Stimulated activated CD8-positive, alpha-beta memory T cell treated with anti-CD3 and anti-CD28 coated beads, Interleukin-2, amount 100 ng/mL, for 1 hour (primary cell): ENCODE results near the gene RANBP17.

Experiments used
- DNase-seq, 2 donors: peaks; one replicate each; pipeline ENCODE4 v3.0.0-alpha.2; 2020; ENCODE audit warnings: low read depth in 2 of 2

Gene RANBP17

DNA sequence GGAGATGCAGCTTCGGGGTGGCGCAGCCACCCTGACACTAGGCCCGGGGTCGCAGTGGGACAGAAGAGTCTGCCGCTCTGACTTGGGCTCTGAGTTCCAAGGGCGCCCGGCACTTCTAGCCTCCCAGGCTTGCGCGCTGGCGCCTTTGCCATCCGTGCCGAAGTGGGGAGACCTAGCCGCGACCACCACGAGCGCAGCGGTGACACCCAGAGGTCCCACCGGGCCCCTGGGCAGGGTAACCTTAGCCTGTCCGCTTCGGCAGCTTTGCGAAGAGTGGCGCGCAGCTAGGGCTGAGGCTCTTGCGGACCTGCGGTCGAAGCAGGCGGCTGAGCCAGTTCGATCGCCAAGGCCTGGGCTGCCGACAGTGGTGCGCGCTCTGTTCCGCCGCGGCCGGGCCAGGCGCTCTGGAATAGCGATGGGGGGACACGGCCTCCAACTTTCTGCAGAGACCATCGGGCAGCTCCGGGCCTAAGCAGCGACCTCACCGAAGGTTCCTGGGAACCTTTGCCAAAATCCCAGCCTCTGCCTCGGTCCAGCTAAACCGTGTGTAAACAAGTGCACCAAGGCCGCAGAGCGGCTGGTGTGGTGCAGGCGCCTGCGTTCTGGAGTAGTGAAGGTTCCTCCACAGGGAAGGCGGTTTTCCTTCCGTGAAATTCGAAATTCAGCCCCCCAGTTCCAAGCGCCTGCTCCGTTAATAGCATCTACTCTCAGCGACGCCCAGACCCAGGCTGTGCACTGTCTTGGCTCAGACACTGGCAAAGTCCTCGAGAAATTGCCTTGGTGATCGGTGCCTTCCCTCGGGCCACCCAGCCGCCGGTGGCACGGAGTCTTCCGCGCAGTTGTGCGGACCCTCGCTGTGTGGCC is 454.7 kb downstream of the RANBP17 start:
- no peak for DNase-seq

DNA sequence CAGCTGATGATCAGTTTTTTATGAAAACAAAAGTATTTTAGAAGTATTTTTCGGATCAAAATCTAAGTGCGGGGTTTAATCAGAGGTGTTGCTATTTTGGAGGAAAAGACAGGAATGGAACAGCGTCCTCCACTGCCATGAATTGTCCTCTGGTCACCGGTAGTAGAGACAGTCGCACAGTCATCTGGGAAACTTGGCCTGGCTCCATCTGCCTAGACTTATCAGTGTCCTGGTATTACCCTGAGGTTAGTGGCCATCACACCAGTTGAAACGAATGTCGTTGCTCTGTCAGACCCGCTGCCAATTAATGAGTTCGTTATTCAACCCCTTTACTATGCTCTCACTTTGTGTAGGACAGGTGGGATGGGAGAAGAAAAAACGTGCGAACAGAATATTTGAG is 455.4 kb downstream of the RANBP17 start:
- DNase-seq = no peak

DNA sequence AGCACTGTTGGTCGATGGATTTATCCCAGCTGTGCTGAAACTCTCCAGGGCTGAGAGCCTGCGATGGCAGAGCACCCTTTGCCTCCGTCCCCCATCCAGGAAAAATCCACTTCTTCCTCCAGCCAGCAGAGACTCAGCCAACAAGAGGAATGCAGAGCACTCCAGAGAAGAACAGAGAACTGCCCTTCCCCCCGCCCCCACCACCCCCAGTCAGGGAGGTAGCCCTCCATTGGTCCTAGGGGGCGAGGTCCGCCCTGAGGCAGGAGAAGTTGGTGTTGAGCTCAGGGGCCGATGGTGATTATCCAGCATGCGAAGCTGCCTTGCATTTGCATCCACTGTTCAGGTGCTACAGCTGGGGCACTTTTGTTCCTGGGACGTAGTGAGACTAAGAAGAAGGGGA is 456.2 kb downstream of the RANBP17 start:
- no peak for DNase-seq

DNA sequence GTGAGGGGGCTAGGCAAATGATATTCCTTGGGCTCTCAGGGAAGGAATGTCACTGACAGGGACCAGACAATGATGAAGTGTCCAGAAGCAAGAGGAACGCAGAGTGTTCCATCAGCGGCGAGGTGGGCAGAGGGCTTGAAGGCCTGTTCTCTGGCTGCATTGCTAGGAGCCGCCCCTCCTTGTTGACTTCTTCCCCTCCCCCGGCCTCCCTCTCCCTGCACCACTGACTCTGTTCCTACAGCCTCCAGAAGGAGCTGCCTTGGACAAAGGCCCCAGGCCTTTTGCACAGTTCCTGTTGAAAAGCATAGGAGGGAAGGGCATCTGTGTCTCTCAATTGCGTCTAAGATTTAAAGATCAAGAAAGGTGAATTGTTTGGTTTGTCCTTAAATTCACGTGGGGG is 459.6 kb downstream of the RANBP17 start:
- no peak for DNase-seq

DNA sequence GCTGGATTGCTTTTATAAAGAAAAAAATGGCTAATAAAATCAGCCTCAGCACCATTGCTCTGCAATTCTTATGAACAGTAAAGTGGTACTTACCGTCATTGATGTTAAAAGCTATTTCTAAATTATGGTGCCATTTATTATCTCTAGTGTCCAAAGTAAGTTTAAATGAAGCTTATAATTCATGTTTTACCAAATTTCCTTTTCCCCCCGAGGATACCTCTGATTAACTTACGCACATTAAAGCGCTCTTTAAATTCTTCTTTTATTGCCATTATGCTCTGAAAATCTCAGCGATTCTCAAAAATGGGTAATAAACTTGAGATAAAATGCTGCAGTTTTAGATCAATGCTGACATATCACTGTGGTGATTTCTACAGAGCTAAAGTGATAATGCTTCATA is 460.7 kb downstream of the RANBP17 start:
- DNase-seq = no peak

DNA sequence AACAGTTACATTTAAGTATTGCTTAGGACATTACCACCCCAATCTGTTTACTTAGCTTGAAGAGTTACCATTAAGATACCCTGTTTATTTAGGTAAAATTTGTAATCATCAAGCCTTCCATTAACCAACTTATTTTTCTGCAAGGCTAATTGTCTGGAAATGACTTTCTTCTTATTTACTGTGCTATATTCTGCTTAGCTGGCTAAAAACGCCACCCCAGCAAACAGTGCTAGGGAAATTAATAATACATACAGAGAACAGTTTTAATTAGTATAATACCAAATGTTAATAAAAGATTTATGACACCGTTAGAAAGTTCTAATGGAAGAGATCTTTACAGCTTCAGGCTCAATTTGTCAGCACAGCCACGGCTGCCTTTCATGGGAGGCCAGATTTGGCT is 461.2 kb downstream of the RANBP17 start:
- DNase-seq = no peak

DNA sequence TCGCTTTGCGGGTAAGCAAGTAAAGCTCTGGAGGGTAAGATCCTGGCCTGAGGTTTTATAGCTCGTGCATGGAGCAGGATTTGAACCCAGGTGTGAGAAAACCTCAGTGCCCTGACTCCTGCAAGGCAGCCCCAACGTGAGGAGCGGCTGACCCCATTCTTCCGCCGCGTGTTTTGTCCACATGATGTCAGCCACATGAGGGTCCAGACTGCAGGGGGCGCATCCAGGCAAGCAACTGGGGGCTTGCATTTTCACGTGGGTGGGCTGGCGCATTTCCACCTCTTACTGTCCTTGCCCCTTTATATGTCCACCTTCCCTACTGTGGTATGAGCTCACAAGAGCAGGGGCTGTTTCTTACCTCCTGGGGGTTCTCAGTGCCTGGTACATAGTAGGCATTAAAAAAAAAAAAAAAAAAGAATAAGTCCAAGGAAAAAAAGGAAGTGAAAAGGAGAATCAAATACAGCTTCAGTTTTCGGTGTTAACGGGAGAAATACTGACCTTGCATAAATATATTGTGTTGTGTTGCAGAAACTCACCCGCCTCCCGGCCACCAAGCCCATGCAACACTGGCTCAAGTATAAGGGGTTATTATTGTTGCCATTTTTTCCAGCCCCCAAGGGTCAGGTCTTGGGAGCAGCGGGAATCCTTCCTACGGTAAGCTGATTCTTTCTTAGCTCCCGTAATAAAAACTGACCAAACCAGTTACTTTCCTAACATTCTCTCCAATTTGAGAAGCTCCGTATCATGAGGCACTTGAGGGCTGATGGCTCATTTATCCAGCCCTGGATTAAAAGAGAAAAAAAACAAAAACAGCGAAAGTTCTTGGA is 462.2 kb downstream of the RANBP17 start:
- no peak for DNase-seq

DNA sequence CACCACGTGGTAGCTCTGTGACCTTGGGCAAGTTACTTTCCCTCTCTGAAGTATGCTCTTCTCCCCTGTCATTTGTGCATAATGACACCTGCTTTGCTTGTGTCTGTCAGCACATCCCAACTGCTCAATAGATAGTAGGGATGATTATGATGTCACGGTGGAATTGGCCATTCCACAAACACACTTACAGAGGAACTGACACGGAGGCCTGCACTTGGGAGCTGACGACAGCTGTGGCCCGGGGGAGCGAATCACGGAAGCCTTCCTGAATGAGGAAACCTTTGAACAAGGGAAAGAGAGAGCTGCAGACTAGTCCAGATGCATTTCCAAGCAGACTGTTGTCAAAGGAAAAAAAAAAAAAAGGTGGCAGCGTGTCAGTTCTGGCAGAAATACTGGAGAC is 468.2 kb downstream of the RANBP17 start:
- no peak for DNase-seq

DNA sequence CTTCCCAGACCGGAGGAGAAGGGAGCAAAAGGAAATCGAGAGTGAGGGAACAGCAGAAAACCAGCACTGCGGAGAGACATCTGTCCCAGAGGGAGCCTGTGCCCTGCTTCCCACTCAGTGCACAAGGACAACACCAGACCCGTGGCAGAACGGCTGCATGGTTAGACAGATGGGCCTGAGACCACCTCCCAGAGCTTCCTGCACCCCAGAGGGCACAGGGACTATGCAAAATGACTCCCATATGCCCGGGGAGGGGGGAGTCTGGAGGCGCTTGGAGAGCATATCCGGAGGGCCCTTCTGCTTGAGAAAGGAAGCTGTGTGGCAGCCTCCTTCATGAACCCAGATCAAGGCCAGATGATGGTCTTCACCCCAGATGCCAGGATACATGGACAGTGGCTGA is 473.8 kb downstream of the RANBP17 start:
- DNase-seq = no peak

DNA sequence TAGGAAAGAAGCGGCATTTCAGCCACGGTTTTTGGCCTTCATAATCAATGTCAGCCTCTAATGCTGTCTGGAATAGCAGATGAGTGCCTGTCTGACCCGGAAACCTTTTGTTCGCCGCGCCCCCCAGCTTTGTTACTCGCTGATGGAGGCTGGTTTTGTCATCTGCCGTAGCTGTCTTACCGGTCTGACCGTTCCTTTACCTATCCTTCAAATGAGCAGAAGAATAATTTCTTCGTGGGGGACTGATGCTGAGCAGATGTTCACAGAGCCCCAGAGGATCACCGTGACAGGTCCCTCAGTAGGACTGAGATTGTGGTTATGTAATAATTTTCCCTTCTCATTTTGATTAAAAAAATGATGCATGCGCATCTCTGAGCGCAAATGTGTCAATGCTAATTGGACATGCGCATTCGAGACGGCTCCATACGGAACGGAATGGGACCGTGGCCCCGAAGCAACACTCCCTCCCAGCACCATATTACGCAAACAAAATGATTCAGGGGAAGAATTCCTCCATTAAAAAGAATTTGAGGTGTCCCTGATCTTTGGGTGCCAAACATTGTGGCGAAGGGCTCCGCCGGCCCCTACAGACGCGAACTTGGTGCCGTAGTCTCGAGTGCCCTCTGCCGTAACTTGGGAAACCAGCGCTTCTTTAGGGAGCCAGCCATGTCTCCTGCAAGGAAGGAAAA is 474.8 kb downstream of the RANBP17 start:
- DNase-seq = no peak

DNA sequence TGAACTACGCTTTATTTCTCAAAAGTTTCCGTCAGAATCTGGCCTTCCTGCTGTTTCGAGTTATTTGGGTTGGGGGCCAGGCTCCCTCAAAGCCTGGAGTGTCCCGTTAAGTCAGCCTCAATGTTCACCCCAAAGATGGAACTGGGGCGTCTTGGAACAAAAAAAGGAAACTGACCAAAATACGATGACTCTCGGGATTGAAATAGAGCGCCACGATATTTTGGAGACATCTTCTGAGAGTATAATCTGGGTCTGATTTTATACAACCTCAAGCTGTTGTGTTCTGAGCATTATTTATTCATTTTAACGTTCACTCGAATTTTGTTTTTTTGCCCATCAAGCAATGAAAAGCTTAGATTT is 475.4 kb downstream of the RANBP17 start:
- DNase-seq = no peak

DNA sequence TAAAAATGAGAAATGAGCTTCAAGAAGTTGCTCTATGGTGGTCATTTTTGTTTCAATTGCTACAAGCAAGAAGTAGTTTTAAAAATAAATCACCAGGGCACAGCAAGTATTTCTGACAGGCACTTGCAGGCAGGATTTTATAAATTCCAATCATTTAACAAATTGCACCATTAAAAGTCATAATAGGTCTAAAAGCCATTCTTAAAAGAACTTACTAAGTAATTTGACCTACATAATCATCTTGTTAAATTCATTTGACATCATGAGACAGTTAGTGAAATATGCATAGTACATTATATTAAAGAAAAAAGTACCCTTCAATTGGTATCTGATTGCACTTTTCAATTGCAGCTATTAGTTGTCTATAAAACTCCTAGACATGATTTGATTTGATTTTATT is 478.2 kb downstream of the RANBP17 start:
- no peak for DNase-seq

DNA sequence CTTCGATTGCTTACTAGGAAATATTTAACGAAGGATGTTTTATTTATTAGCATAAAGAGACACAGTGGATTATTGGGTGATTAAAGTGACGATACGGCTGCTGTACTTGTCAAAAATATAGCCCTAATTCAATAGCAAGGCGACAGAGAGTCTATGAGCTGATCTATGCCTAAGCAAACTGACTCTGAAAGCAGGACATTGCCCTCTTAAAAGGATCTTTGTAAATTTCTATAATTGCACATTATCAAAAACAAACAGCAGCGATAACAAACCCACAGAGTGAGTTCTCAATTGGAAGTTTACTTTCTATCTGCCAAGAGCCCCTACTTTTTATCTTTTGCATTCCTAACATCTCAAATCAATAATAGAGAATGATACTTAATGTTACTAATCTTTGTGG is 478.7 kb downstream of the RANBP17 start:
- no peak for DNase-seq

DNA sequence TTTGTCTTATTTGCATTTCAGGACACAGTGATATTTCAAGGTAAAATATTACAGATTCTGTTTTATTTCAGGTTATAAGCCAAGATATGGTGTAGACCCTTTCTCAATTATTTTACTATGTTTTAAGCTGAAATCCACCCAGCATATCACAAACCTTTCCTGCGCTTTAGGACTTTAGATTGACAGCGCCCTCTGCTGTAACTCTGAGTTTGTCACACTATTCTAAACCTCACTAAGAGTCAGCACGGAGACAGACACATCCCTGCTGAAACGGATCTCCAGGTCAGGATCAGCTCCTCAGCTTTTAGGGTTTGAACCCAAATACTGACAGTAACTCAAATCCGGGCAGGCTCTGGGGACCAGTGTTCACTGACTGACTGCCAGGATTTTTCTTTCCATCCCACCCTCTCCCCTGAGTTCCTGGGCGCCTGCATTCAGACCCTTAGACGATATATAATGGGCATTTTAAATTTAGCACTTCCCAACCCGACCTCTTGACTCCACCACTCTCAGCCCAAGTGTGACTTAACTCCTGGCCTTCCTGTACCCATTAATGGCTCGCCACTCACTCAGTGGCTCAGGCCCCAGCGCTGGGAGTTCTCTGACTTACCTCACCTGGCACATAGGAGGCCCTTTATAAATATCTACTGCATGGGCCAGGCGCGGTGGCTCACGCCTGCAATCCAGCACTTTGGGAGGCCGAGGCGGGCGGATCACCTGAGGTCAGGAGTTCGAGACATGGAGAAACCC is 480.7 kb downstream of the RANBP17 start:
- DNase-seq = no peak

DNA sequence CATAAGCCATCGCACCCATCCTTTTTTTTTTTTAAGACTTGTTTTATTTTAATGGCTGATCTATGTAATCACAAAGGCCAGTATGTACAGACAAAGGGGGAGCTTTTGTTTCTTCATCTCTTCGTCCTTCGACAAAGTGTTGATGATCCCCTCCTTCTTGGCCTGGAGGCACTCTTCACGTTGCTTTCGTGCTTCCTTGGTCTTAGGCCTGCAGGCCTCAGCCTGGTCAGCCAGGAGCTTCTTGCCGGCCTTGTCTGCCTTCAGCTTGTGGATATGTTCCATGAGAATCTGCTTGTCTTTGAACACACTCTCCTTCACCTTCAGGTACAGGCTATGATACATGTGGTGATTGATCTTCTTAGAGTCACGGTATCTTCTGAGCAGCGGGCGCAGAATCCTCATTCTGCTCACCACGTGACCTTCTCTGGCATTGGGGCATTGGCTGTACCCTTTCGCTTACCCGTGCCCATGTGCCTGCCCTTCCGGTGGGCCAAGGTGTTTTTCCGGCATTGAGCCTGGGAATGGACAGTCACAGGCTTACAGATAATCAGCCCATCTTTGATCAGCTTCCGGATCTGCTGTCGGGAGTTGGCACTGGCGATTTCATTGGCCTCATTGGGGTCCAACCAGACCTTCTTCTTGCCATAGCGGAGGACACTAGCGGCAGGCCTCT is 483.3 kb downstream of the RANBP17 start:
- DNase-seq = no peak
